Parathyroid adenoma (tissue), 2 donors: Measurements from ENCODE around the gene WNT9B.

Experiments used
- H2AFZ ChIP-seq: fragments of 300-600 bp; sonication (generic); one replicate; pipeline ENCODE4 v1.7.0; 2017; ENCODE audit warnings: antibody characterized with exemption, mild to moderate bottlenecking
- H3K27ac ChIP-seq: fragments of 300-600 bp; sonication (generic); one replicate; pipeline ENCODE4 v1.7.0; 2017
- H3K27me3 ChIP-seq: fragments of 300-600 bp; sonication (generic); one replicate; pipeline ENCODE4 v1.7.0; 2017; ENCODE audit warnings: low read length; ENCODE audit not compliant: control insufficient read depth, insufficient read depth
- H3K36me3 ChIP-seq: fragments of 300-600 bp; sonication (generic); one replicate; pipeline ENCODE4 v1.7.0; 2017; ENCODE audit warnings: low read length; ENCODE audit not compliant: control insufficient read depth, insufficient read depth
- H3K4me1 ChIP-seq: fragments of 300-600 bp; sonication (generic); one replicate; pipeline ENCODE4 v1.7.0; 2017; ENCODE audit warnings: control low read depth
- H3K4me2 ChIP-seq: fragments of 300-600 bp; sonication (generic); one replicate; pipeline ENCODE4 v1.7.0; 2017; ENCODE audit warnings: low read length
- H3K4me3 ChIP-seq: fragments of 300-600 bp; sonication (generic); one replicate; pipeline ENCODE4 v1.7.0; 2017; ENCODE audit warnings: low read depth, low read length
- H3K79me2 ChIP-seq: fragments of 300-600 bp; sonication (generic); one replicate; pipeline ENCODE4 v1.7.0; 2017; ENCODE audit warnings: control low read depth
- H3K9ac ChIP-seq: fragments of 300-600 bp; sonication (generic); one replicate; pipeline ENCODE4 v1.7.0; 2017; ENCODE audit warnings: mild to moderate bottlenecking
- H3K9me3 ChIP-seq: fragments of 300-600 bp; sonication (generic); one replicate; pipeline ENCODE4 v1.7.0; 2017; ENCODE audit warnings: low read length; ENCODE audit not compliant: control insufficient read depth
- TF ChIP-seq, protein P1 (sequence below): fragments of 300-600 bp; sonication (generic); IDR thresholded peaks from one replicate; pipeline ENCODE4 v1.7.0; 2017; ENCODE audit warnings: antibody characterized with exemption, mild to moderate bottlenecking
- donor health status: primary hyperparathyroidism.

The WNT9B gene

DNA sequence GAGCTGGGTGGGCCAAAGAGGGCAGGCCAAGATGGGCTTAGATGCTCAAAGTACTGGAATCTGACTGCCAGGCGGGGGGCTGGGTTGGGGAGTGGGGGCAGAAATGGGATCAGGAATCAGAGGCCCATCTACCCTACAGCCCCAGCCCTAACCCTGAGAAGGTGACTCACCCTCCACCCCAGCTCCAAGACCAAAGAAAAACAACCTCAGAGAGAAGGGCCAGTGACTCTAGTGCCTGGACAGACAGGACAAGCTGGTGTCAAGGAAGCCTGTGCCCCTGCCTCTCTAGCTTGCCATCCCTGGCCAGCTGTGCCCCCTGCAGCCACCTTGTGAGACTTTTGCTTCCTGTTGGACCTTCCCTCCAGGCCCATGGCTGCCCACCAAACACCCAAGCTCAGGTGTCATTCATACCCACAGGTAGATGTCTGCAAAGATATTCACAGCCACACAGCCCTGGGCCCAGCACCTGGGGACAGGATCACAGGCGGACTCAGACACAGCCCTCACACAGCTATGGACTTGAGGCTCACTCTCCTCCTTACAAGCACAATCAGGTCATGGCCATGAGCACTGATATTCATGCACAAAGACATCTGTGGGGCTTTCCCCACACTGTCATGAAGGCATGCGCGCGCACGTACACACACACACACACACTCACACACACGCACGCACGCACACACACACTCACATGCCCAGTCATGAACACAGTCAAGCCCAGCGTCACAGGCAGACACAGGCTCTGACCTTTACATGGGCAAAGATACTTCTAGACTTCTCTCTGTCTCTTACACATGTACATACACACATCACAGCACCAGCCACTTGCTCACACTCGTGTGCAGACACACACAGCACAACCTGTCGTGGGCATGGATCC is 35.7 kb upstream of the WNT9B start:
- H3K4me1 ChIP-seq = peaks cover 8% of the 10 kb centered on the region

GRCh38 chr17:46817151-46817900 is 34.1 kb upstream of the WNT9B start:
- H3K4me1 ChIP-seq = peaks cover 8% of the 10 kb centered on the region

More for the DNA sequence above, 35.7 kb upstream of the WNT9B start:
- Histone ChIP-seq H3K27me3 (no peaks in the 10 kb centered on the region), H3K9ac (no peak overlapping the region), H3K79me2 (no peaks in the 10 kb centered on the region), H2AFZ (no peak overlapping the region), H3K27ac (no peak overlapping the region), H3K4me2 (no peak overlapping the region), H3K36me3 (no peaks in the 10 kb centered on the region), H3K4me3 (no peak overlapping the region), H3K9me3 (no peaks in the 10 kb centered on the region)
- TF ChIP-seq, protein P1, sequence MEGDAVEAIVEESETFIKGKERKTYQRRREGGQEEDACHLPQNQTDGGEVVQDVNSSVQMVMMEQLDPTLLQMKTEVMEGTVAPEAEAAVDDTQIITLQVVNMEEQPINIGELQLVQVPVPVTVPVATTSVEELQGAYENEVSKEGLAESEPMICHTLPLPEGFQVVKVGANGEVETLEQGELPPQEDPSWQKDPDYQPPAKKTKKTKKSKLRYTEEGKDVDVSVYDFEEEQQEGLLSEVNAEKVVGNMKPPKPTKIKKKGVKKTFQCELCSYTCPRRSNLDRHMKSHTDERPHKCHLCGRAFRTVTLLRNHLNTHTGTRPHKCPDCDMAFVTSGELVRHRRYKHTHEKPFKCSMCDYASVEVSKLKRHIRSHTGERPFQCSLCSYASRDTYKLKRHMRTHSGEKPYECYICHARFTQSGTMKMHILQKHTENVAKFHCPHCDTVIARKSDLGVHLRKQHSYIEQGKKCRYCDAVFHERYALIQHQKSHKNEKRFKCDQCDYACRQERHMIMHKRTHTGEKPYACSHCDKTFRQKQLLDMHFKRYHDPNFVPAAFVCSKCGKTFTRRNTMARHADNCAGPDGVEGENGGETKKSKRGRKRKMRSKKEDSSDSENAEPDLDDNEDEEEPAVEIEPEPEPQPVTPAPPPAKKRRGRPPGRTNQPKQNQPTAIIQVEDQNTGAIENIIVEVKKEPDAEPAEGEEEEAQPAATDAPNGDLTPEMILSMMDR = no peak

GRCh38 chr17:46817901-46818209 is 33.5 kb upstream of the WNT9B start:
- no peak overlapping the region for H3K9ac ChIP-seq

More at GRCh38 chr17:46817151-46817900, 34.1 kb upstream of the WNT9B start:
- H3K9ac ChIP-seq = no peak overlapping the region
- H3K27ac ChIP-seq = no peak overlapping the region
- H3K4me2 ChIP-seq = no peak overlapping the region
- no peaks in the 10 kb centered on the region for H3K9me3 ChIP-seq
- TF ChIP-seq, protein P1 = no peak
- no peaks in the 10 kb centered on the region for H3K36me3 ChIP-seq
- no peak overlapping the region for H2AFZ ChIP-seq
- no peaks in the 10 kb centered on the region for H3K79me2 ChIP-seq
- H3K27me3 ChIP-seq = no peaks in the 10 kb centered on the region
- H3K4me3 ChIP-seq = no peak overlapping the region

GRCh38 chr17:46818316-46818928 is 33.0 kb upstream of the WNT9B start, which contains the start of gene WNT3:
Gene WNT3, minus strand, starts transcription at chr17:46818692. Its CDS starts 95 bp downstream, at chr17:46818597.
- H3K9ac ChIP-seq = no peak within 1 kb of the TSS
- H3K9me3 ChIP-seq = no peaks in the 10 kb centered on the region
- no peaks in the 10 kb centered on the region for H3K36me3 ChIP-seq
- peak within 1 kb of the TSS; percentile 78 for H2AFZ ChIP-seq
- no peaks in the 10 kb centered on the region for H3K27me3 ChIP-seq
- H3K27ac ChIP-seq = no peak within 1 kb of the TSS
- H3K4me2 ChIP-seq = peak within 1 kb of the TSS; percentile 81
- H3K4me1 ChIP-seq = peaks cover 8% of the 10 kb centered on the region
- H3K4me3 ChIP-seq = peak within 1 kb of the TSS; percentile 54
- no peaks in the 10 kb centered on the region for H3K79me2 ChIP-seq
- TF ChIP-seq, protein P1 = no peak

More at GRCh38 chr17:46817901-46818209, 33.5 kb upstream of the WNT9B start:
- no peak overlapping the region for H2AFZ ChIP-seq
- no peaks in the 10 kb centered on the region for H3K79me2 ChIP-seq
- no peak overlapping the region for H3K27ac ChIP-seq
- H3K27me3 ChIP-seq = no peaks in the 10 kb centered on the region
- H3K36me3 ChIP-seq = no peaks in the 10 kb centered on the region
- H3K4me3 ChIP-seq = no peak overlapping the region
- TF ChIP-seq, protein P1 = no peak
- H3K4me2 ChIP-seq = no peak overlapping the region
- peaks cover 8% of the 10 kb centered on the region for H3K4me1 ChIP-seq
- no peaks in the 10 kb centered on the region for H3K9me3 ChIP-seq
